PC-3 (cell line): ENCODE results near the gene PKLR. TPM values are rescaled to one million over a fixed set of nuclear protein-coding genes. Genes with fewer than 3 reads are reported as not detected.

ENCODE experiments used
- ATAC-seq: fragments of 200-7000 bp; cut with Tn5 transposase; 2 replicates; pipeline ENCODE4 v1.9.1; 2020; ENCODE audit warnings: mild to moderate bottlenecking, moderate library complexity
- BruUV-seq: library from RNA; stranded (reverse); fragments of 400-500 nt; replicated peaks from 2 replicates; lab custom pipeline; 2021; lab: Mats Ljungman, UMichigan
- CTCF ChIA-PET: fragments of 300-600 bp; sonication (Branson Sonifier 250); formaldehyde crosslinking; loops from one replicate; lab custom pipeline; 2022; ENCODE audit warnings: antibody characterized with exemption; lab: Charles Lee
- POLR2A ChIA-PET: fragments of 300-600 bp; sonication (Branson Sonifier 250); formaldehyde crosslinking; loops from one replicate; lab custom pipeline; 2022; ENCODE audit warnings: antibody characterized with exemption; ENCODE audit not compliant: unreplicated experiment; lab: Charles Lee
- DNase-seq: peaks from one replicate; pipeline ENCODE4 v3.0.0-alpha.2; 2015
- H2AFZ ChIP-seq: fragments of 300-600 bp; sonication (generic); 2 replicates; pipeline ENCODE4 v1.6.0; 2016; ENCODE audit warnings: antibody characterized with exemption, low read length
- H3F3A ChIP-seq: fragments of 300-600 bp; sonication (generic); one replicate; pipeline ENCODE4 v1.6.0; 2017; ENCODE audit warnings: antibody characterized with exemption, low read length, control low read depth, mild to moderate bottlenecking; ENCODE audit not compliant: unreplicated experiment
- H3K27ac ChIP-seq: fragments of 300-600 bp; sonication (generic); 2 replicates; pipeline ENCODE4 v1.5.1; 2016; ENCODE audit warnings: mild to moderate bottlenecking, low read length
- H3K27me3 ChIP-seq: fragments of 300-600 bp; sonication (generic); 2 replicates; pipeline ENCODE4 v1.6.1; 2016; ENCODE audit warnings: low read length, mixed read lengths
- H3K36me3 ChIP-seq: fragments of 300-600 bp; sonication (generic); 2 replicates; pipeline ENCODE4 v1.6.1; 2016; ENCODE audit warnings: low read depth, mixed run types, low read length, mixed read lengths
- H3K4me1 ChIP-seq: fragments of 300-600 bp; sonication (generic); 2 replicates; pipeline ENCODE4 v1.5.1; 2016; ENCODE audit warnings: low read length; ENCODE audit not compliant: insufficient read depth
- H3K4me2 ChIP-seq: fragments of 300-600 bp; sonication (generic); 2 replicates; pipeline ENCODE4 v1.6.0; 2016; ENCODE audit warnings: low read length
- H3K4me3 ChIP-seq: fragments of 300-600 bp; sonication (generic); 2 replicates; pipeline ENCODE4 v1.5.1; 2016; ENCODE audit warnings: mild to moderate bottlenecking, low read length, mixed read lengths
- H3K79me2 ChIP-seq: fragments of 300-600 bp; sonication (generic); 2 replicates; pipeline ENCODE4 v1.6.1; 2017; ENCODE audit warnings: low read length, mixed read lengths
- H3K9ac ChIP-seq: fragments of 300-600 bp; sonication (generic); 2 replicates; pipeline ENCODE4 v1.6.0; 2016; ENCODE audit warnings: mild to moderate bottlenecking, low read length
- H3K9me2 ChIP-seq: fragments of 300-600 bp; sonication (generic); replicated peaks from 2 replicates; pipeline ENCODE4 v1.6.1; 2016; ENCODE audit warnings: mixed run types, low read length, mixed read lengths
- H3K9me3 ChIP-seq: fragments of 300-600 bp; sonication (generic); 2 replicates; pipeline ENCODE4 v1.6.1; 2016; ENCODE audit warnings: low read length, mixed read lengths
- H4K20me1 ChIP-seq: fragments of 300-600 bp; sonication (generic); 2 replicates; pipeline ENCODE4 v1.6.1; 2016; ENCODE audit warnings: low read length, mixed read lengths
- CTCF ChIP-seq: fragments of 300-600 bp; sonication (generic); conservative IDR thresholded peaks from 2 replicates; pipeline ENCODE4 v1.5.1; 2017; ENCODE audit warnings: antibody characterized with exemption, low read depth, mild to moderate bottlenecking, low read length
- EZH2 ChIP-seq: fragments of 300-600 bp; sonication (generic); IDR thresholded peaks from one replicate; pipeline ENCODE4 v1.6.1; 2017; ENCODE audit warnings: antibody characterized with exemption, mild to moderate bottlenecking, low read length; ENCODE audit not compliant: unreplicated experiment
- EZH2phosphoT487 ChIP-seq: fragments of 300-600 bp; sonication (generic); IDR thresholded peaks from 2 replicates; pipeline ENCODE4 v1.6.1; 2018; ENCODE audit warnings: mild to moderate bottlenecking, antibody characterized with exemption, low read length, borderline replicate concordance
- intact Hi-C: fragments of 100-400 bp; cut with micrococcal nuclease; formaldehyde crosslinking; loops from 2 replicates; pipeline ENCODE4 v1.9.0; 2023
- total RNA-seq: library from RNA; depleted of rRNA; stranded (reverse); fragments of >200 nt; gene quantifications from 2 replicates; pipeline ENCODE4 v1.2.3, GENCODE V29; 2014

Gene PKLR
- total RNA-seq, 1 experiment from 2014 or later = not detected

GRCh38 chr1:155287987-155288543 is 13.2 kb downstream of the PKLR start:
- no peaks in the 10 kb centered on the region for H3K9me3 ChIP-seq
- intact Hi-C loops = no loop called here
- H3K27ac ChIP-seq = no peak overlapping the region
- no peak overlapping the region for H3K4me3 ChIP-seq
- ChIA-PET POLR2A (no interaction called here), CTCF (no interaction called here)
- no TSS peak for BruUV-seq
- no peak overlapping the region for H2AFZ ChIP-seq
- no peaks in the 10 kb centered on the region for H3K9me2 ChIP-seq
- H3F3A ChIP-seq = no peaks in the 10 kb centered on the region
- no peak overlapping the region for H3K9ac ChIP-seq
- ATAC-seq (no peak), DNase-seq (no peak)
- H3K4me2 ChIP-seq = no peak overlapping the region
- H3K36me3 ChIP-seq = no peaks in the 10 kb centered on the region
- TF ChIP-seq CTCF = no peak
- no peak for TF ChIP-seq EZH2phosphoT487
- TF ChIP-seq EZH2 = no peak
- H4K20me1 ChIP-seq = no peaks in the 10 kb centered on the region
- no peaks in the 10 kb centered on the region for H3K4me1 ChIP-seq
- H3K27me3 ChIP-seq = no peaks in the 10 kb centered on the region
- H3K79me2 ChIP-seq = no peaks in the 10 kb centered on the region

- Histone ChIP-seq H3K4me3 (no peak overlapping the region), H3K4me1 (no peaks in the 10 kb centered on the region), H3K27ac (no peak overlapping the region), H4K20me1 (no peaks in the 10 kb centered on the region), H3K36me3 (no peaks in the 10 kb centered on the region), H3K27me3 (no peaks in the 10 kb centered on the region), H3K9me2 (no peaks in the 10 kb centered on the region), H3K79me2 (no peaks in the 10 kb centered on the region), H2AFZ (no peak overlapping the region), H3K9me3 (no peaks in the 10 kb centered on the region), H3K9ac (no peak overlapping the region), H3F3A (no peaks in the 10 kb centered on the region), H3K4me2 (no peak overlapping the region)
- TF ChIP-seq CTCF (no peak), EZH2 (no peak), EZH2phosphoT487 (no peak)
- intact Hi-C loops = no loop called here
- POLR2A ChIA-PET = no interaction called here
- no TSS peak for BruUV-seq
- DNase-seq (no peak), ATAC-seq (no peak)
- CTCF ChIA-PET = no interaction called here
Observed at GRCh38 chr1:155286544-155286943, 14.7 kb downstream of the PKLR start.

GRCh38 chr1:155285631-155286044 is 15.6 kb downstream of the PKLR start:
- Histone ChIP-seq H4K20me1 (no peaks in the 10 kb centered on the region), H3K4me3 (no peak overlapping the region), H3K27ac (no peak overlapping the region), H2AFZ (no peak overlapping the region), H3K9ac (no peak overlapping the region), H3K4me2 (no peak overlapping the region), H3K36me3 (no peaks in the 10 kb centered on the region), H3K9me2 (no peaks in the 10 kb centered on the region), H3K79me2 (no peaks in the 10 kb centered on the region), H3K4me1 (no peaks in the 10 kb centered on the region), H3K9me3 (no peaks in the 10 kb centered on the region), H3F3A (no peaks in the 10 kb centered on the region), H3K27me3 (no peaks in the 10 kb centered on the region)
- ChIA-PET POLR2A (no interaction called here), CTCF (no interaction called here)
- BruUV-seq = no TSS peak
- ATAC-seq = no peak
- intact Hi-C loops = no loop called here
- DNase-seq = no peak
- TF ChIP-seq EZH2 (no peak), CTCF (no peak), EZH2phosphoT487 (no peak)
